ENCODE data around the gene SPNS3.

SPNS3 gene

GRCh38 chr17:4529533-4530152 lies 95.9 kb downstream of the SPNS3 start:
- DNase-seq (ENCODE audit: low read depth in 2 of 2), result no peak

- no peak for DNase-seq (ENCODE audit: low read depth in 2 of 2)
Observed at GRCh38 chr17:4530799-4531730, 97.3 kb downstream of the SPNS3 start.

- no peak for DNase-seq (ENCODE audit: low read depth in 2 of 2)
Observed at GRCh38 chr17:4531988-4532736, 98.4 kb downstream of the SPNS3 start.

- no peak for DNase-seq (ENCODE audit: low read depth in 2 of 2)
Observed at GRCh38 chr17:4532860-4533522, 99.3 kb downstream of the SPNS3 start.

- DNase-seq (ENCODE audit: low read depth in 2 of 2), result no peak
Observed at GRCh38 chr17:4533523-4534504, 100.1 kb downstream of the SPNS3 start.

GRCh38 chr17:4534515-4534914 lies 100.8 kb downstream of the SPNS3 start:
- no peak for DNase-seq (ENCODE audit: low read depth in 2 of 2)

- DNase-seq (ENCODE audit: low read depth in 2 of 2), result no peak
Observed at GRCh38 chr17:4534928-4535666, 101.4 kb downstream of the SPNS3 start.

- DNase-seq (ENCODE audit: low read depth in 2 of 2), result no peak
Observed at GRCh38 chr17:4535667-4536258, 102.0 kb downstream of the SPNS3 start.

GRCh38 chr17:4536259-4536741 lies 102.6 kb downstream of the SPNS3 start:
- DNase-seq (ENCODE audit: low read depth in 2 of 2), result no peak

GRCh38 chr17:4536742-4537411 lies 103.1 kb downstream of the SPNS3 start:
- no peak for DNase-seq (ENCODE audit: low read depth in 2 of 2)
